Hippocampal formation (tissue), 2 donors: ENCODE results near the gene GAREM2.

ENCODE experiments used
- DNase-seq, 2 donors: peaks; one replicate each; lab custom pipeline; 2025; lab: John Stamatoyannopoulos, UW

Gene GAREM2

GRCh38 chr2:26187537-26188104, 14.7 kb downstream of the GAREM2 start:
- no peak for DNase-seq

GRCh38 chr2:26189123-26189522, 16.2 kb downstream of the GAREM2 start:
- no peak for DNase-seq

DNA sequence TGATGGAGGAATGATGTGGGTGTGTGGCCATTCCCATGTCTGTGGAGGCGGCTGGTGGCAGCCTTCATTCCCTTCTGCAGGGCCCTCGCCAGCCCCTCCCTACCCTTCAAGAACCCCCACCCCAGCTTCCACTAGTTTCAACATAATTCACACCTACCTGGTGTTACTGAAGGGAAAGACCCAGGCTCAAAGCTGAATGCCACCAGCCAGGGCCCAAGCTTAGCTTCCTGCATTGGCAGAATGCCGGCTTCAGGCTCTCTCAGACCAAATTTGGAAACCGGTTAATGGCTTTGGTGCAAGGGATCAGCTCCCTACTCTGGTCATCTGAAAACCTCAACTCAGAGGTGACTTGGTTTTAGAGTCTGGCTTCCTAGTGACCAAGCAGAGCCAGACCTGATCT, 16.9 kb downstream of the GAREM2 start:
- no peak for DNase-seq

DNA sequence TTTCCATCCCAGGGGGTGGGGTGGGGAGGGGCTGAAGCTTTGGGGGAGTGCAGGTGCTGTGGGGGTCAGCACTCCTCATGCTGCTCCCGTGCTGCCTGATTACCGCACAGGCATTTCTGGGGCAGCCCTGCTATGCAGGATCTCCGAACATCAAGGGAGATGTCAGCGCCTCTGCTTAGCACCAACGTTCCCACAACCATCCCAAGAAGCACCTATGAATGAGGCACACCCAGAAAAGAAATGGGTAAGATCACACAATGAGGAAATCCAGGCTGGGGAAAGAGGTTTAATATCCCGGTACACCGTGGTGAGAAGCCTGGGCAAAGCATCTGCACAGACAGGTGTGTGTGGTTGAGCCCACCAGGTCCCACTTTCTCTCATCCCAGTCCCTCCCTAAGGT, 17.5 kb downstream of the GAREM2 start:
- DNase-seq = no peak

DNA sequence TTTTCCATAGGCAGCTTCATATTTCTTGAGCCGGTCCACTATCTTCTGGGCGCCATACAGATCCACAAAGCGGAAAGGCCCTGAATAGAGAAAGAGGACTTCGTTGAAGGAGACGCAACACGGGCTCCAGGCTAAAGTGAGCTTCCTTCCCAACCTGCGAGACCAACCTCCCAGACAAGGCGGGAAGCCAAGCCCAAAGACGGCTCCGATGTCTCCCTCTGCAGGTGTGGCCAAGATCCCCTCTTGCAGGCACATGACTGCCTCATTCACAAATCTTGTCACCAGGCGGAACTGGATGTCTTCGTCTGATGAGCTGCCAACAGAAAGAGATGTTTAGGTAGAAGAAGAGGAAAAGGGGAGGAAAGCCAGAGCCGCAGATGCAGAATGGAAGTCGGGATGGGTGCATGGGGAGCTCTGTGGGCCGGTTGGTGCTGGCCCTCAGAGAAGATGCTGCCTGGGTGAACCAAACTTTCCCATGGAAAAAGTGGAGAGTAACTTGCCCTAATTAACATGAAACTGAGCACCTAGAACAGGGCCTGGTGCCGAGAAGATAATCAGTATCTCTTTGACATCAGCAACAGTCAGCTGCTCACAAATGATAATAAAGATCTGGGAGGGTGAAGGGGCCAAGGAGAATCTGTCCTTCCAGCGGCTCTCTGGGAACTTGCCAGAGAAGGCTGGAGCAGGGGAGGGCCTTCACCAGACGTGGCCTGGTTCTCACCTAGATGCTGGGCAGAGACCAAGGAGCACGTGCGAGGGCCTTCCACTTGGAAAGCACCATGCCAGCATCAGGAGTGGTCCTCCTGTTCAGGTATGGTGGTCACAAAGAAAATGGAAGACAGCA, 18.6 kb downstream of the GAREM2 start:
- DNase-seq = no peak

DNA sequence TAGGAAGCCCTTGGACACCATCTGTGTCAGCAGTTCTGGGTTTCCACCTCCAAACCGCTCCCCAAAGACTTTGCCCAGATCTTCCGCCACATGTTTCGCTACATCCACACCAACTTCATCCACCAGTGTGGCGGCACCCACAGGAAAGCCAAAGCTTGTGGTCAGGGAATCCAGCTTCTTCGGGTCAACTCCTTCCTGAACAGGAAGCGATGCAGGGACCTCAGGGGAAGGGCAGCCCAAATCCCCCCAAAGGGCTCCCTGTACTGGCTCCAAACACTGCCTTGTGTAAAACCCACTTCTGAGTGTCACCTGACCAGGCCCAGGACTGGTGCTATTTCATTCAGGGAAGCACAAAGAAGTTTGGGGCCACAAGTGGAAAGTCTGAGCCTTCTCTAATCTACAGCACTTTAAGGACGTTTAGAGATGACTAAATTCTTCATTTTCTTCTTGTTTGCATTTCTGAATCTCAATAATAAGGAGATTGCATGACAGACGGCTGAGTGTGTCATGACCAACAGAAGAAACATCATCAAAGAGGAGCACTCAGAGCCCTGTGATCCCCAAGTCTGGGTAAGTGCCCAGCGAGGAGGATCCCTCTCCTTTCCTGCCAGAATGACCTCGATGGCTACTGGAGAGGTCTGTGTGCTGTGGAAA, 20.8 kb downstream of the GAREM2 start:
- no peak for DNase-seq

- no peak for DNase-seq
Measured at GRCh38 chr2:26195040-26195984, 22.4 kb downstream of the GAREM2 start.

DNA sequence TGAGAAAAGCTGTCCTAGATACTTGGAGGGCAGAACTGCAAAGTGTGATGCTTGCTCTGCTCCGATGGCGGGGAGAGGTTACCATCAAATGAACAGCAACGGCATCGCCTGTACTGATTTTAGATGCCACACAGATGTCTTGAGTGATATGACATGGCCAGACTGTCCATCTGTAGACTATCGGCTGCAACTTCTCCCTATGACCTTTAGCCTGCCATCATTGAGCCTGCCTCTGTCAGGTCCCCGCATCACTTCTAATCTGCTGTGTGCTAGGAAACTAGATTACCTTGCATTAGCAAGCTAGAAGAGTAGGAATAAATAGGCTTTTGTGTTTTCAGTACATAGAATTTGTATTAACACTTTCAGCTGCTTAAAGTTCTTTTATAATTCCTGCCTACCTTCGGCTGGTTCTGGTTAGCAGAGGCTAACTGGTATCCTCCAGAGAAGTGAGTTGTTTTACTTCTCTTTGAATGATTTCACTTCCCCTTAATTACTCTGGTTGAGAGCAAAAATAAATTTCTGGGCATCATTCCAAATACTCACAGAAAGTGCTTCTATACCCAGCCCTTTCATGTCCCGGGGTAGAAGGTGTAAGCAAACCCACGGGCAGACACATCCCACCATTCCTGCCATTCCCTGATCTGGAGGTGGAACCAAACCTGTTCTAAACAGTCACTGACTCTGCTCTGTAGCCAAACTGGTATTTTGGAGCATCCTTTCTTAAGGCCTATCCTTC, 24.0 kb downstream of the GAREM2 start:
- DNase-seq = no peak

- DNase-seq = no peak
Measured at GRCh38 chr2:26197516-26197915, 24.6 kb downstream of the GAREM2 start.

DNA sequence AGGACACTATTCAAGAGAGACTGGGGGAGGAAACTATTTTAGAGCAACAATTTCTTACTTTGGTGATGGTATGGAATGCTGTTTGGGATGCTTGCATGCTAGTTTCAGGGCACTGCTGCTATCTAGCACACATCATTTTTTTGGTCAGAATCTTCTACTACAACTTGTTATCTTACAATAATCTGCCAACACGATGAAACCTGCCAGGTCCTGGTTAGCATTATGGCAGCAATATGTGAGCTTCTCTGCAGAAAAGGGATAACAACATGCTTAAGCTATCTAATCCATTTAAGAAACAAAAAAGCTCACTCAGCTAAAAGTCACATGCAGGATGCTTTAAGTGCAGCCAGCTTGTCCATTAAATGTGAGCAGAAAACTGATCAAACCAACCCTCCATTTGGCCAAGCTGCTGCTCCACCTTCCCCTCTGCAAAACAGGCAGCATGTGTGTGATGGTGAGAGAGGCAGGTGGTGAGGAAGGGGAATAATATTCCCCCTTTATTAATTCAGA, 30.1 kb downstream of the GAREM2 start:
- DNase-seq = no peak

DNA sequence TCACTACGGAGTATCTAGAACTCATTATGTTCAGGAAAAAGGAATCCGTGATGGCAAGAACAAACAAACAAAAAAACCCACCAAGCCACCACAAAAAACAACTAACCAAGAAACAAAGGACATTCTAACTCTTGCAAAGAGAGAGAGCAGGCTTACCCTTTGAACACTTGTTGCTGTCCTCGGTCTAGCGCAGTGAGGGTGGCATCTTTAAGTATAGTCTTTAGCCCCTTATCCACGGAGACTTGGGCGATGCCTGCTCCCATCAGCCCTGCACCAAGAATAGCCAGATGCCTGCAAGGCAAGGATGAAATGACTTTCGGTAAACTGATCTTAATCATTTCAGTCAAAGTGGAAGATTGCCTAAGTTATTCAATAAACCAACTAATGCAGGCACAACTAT, 31.0 kb downstream of the GAREM2 start:
- no peak for DNase-seq

- DNase-seq = no peak
Measured at GRCh38 chr2:26212011-26212410, 39.1 kb downstream of the GAREM2 start.

DNA sequence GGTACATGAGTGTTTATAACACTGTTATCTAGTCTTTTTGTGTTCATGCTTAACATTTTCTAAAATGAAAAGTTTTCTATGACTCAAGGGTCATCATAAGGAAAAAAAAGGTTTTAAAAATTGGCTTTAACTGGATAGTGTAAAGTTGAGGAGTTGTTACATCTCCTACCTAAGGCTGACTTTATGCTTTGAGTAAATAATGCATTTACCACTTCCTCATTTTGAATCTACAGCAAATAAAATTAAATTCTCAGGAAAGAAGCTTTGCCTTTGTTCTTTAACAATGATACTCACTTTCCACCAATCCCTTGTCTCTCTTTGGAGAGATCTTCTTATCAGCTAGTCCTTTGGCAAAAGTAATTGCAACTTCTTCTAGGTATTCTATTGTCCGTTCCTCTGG, 41.9 kb downstream of the GAREM2 start:
- no peak for DNase-seq

DNA sequence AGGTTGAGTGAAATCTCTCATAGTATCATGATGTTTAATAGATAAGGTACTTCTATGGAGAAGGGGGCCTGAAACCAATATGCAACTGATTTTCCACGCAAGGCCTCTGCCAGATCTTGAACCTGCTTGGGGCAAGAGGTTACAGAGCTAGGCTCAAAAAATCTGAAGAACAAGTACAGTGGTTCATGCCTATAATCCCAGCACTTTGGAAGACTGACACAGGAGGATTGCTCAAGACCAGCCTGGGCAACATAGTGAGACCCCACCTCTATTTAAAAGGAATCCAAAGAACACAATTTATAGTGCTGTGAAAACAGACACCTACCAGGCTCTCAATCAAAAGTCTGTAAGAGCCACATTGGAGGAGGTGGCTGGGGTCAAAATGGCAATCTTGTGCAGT, 42.9 kb downstream of the GAREM2 start:
- no peak for DNase-seq

GRCh38 chr2:26216587-26216986, 43.7 kb downstream of the GAREM2 start:
- no peak for DNase-seq

DNA sequence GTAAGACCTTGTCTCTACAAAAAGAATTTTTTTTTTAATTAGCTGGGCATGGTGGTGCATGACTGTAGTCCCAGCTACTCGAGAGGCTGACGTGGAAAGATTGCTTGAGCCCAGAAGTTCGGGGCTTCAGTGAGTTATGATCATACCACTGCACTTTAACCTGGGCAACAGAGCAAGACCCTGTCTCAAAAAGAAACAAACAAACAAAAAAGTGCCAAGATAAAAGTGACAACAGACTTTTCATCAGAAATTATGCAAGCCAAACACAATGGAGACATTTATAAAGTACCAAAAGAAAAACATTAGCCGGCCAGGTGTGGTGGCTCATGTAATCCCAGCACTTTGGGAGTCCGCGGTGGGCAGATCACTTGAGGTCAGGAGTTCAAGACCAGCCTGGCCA, 44.8 kb downstream of the GAREM2 start:
- DNase-seq = no peak

- no peak for DNase-seq
Measured at GRCh38 chr2:26223018-26223417, 50.1 kb downstream of the GAREM2 start.

DNA sequence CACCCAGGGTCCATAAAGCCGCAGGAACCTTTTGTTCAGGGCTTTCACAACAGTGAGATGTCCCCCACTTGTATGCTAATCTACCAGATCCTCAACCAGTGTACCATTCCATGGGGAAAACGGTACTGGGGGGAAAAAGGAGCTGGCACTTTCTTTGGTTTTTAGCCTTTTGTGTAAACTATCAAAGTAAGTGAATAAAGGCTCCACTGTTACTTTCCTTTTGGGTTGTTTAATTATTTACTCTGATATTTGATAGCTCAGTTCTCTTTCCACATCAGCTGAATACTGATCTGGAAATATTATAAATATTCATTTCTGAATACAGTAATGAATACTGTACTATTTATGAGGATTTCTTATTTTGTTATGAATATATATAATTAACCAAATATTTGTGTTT, 51.2 kb downstream of the GAREM2 start:
- no peak for DNase-seq

DNA sequence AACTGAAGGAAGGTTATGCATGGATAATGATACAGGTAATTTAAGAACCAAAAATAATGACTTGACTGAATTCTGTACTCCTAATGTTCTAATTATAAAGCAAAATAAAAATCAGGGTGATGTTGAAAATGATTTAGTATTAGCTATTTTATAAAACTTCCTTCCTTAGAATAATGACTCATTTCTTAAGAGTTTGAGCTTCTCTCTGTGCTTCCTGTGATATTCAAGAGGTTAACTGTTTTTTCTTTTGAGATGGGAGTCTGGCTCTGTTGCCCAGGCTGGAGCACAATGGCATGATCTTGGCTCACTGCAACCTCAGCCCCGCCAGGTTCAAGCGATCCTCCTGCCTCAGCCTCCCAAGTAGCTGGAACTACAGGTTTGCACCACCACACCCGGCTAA, 56.7 kb downstream of the GAREM2 start:
- DNase-seq = no peak

- DNase-seq = no peak
Measured at GRCh38 chr2:26230806-26231205, 57.9 kb downstream of the GAREM2 start.

DNA sequence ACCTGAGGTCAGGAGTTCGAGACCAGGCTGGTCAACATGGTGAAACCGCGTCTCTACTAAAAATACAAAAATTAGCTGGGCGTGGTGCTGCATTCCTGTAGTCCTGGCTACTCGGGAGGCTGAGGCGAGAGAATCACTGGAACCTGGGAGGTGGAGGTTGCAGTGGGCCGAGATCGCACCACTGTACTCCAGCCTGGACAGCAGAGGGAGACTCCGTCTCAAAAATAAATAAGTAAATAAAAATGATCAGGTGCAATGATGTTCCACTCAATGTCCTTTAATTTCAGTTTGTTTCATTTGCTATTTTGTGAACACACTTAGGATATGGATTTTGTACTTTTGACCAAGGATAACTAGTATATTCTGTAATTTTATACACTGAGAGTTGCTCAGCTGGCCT, 62.2 kb downstream of the GAREM2 start:
- DNase-seq = no peak
